B cell (primary cell): ENCODE results near the gene TMEM132D. TPM values are rescaled to one million over a fixed set of nuclear protein-coding genes. Genes with fewer than 3 reads are reported as not detected.

Experiments
- ATAC-seq: fragments of 200-7000 bp; cut with Tn5 transposase; one replicate; pipeline ENCODE4 v1.10.0; 2021; ENCODE audit warnings: low read depth, mild to moderate bottlenecking, moderate number of reproducible peaks, moderate library complexity
- CTCF ChIA-PET: fragments of 350-600 bp; sonication (Branson Sonifier 250); formaldehyde crosslinking; loops from one replicate; lab custom pipeline; 2021; ENCODE audit warnings: antibody characterized with exemption, inconsistent platforms; lab: Charles Lee
- POLR2A ChIA-PET: fragments of 350-600 bp; sonication (Branson Sonifier 250); formaldehyde crosslinking; loops from one replicate; lab custom pipeline; 2021; ENCODE audit warnings: antibody characterized with exemption; lab: Charles Lee
- DNase-seq: peaks from one replicate; pipeline ENCODE4 v3.0.0; 2013
- H2AFZ ChIP-seq: 2 replicates; pipeline ENCODE4 v1.6.1; 2012; ENCODE audit warnings: mild to moderate bottlenecking, low read depth, low read length; ENCODE audit not compliant: insufficient read depth, poor library complexity, severe bottlenecking
- H3K27ac ChIP-seq, 2 donors: 1 replicate in 1 of 2; 2 replicates in 1 of 2; pipeline ENCODE4 v1.5.1; 2012 to 2013; ENCODE audit warnings: low read length in 2 of 2, mild to moderate bottlenecking in 2 of 2, moderate library complexity in 1 of 2
- H3K27me3 ChIP-seq, 4 experiments: fragments of 200-600 bp in 1 of 4; sonication (generic) in 1 of 4; replicated peaks in 1 of 4; 1 replicate in 2 of 4; 2 replicates in 2 of 4; pipeline versions ENCODE4 v1.6.1 to v1.7.0; 2013 to 2016; ENCODE audit warnings: low read length in 3 of 4, mild to moderate bottlenecking in 2 of 4, mixed read lengths in 1 of 4, moderate library complexity in 1 of 4; ENCODE audit not compliant: insufficient read depth in 4 of 4, control insufficient read depth in 3 of 4; ENCODE audit errors: control extremely low read depth in 1 of 4
- H3K36me3 ChIP-seq, 2 experiments: replicated peaks in 1 of 2; 1 replicate in 1 of 2; 2 replicates in 1 of 2; pipeline versions ENCODE4 v1.6.1 to v1.7.1; 2013; ENCODE audit warnings: low read length in 1 of 2; ENCODE audit not compliant: insufficient read depth in 2 of 2, control insufficient read depth in 1 of 2; ENCODE audit errors: control extremely low read depth in 1 of 2, extremely low read depth in 1 of 2
- H3K4me1 ChIP-seq, 2 donors: fragments of 200-600 bp in 1 of 2; sonication (generic) in 1 of 2; 1 replicate in 1 of 2; 2 replicates in 1 of 2; pipeline versions ENCODE4 v1.5.1 to v1.6.1; 2013 to 2017; ENCODE audit warnings: low read length in 2 of 2; ENCODE audit not compliant: control insufficient read depth in 2 of 2, insufficient read depth in 2 of 2
- H3K4me2 ChIP-seq: replicated peaks from 2 replicates; pipeline ENCODE3; 2012; ENCODE audit warnings: mild to moderate bottlenecking, low read depth, low read length; ENCODE audit not compliant: poor library complexity, severe bottlenecking
- H3K4me3 ChIP-seq, 5 experiments: fragments of 200-600 bp in 1 of 5; sonication (generic) in 1 of 5; 1 replicate in 3 of 5; 2 replicates in 2 of 5; pipeline versions ENCODE4 v1.5.1 to v1.7.0; 2011 to 2016; ENCODE audit warnings: low read length in 4 of 5, mild to moderate bottlenecking in 4 of 5, low read depth in 2 of 5, control low read depth in 1 of 5, moderate library complexity in 1 of 5; ENCODE audit not compliant: insufficient read depth in 1 of 5; ENCODE audit errors: control extremely low read depth in 1 of 5, extremely low read depth in 1 of 5
- H3K79me2 ChIP-seq: fragments of 200-600 bp; sonication (generic); one replicate; pipeline ENCODE4 v1.6.0; 2016; ENCODE audit warnings: low read length; ENCODE audit not compliant: control insufficient read depth, insufficient read depth
- H3K9ac ChIP-seq: fragments of 200-600 bp; sonication (generic); 2 replicates; pipeline ENCODE4 v1.6.1; 2017; ENCODE audit warnings: mild to moderate bottlenecking, low read length, moderate library complexity
- H3K9me3 ChIP-seq, 3 donors: one replicate each; pipeline versions ENCODE4 v1.6.1 to v1.7.1; 2013; ENCODE audit warnings: low read length in 2 of 3; ENCODE audit not compliant: control insufficient read depth in 2 of 3, insufficient read depth in 1 of 3; ENCODE audit errors: control extremely low read depth in 1 of 3
- H4K20me1 ChIP-seq: 2 replicates; pipeline ENCODE4 v1.6.0; 2012; ENCODE audit warnings: mild to moderate bottlenecking, low read length; ENCODE audit not compliant: insufficient read depth, control insufficient read depth, poor library complexity, severe bottlenecking
- H3K27ac Mint-ChIP-seq: one replicate; pipeline ENCODE4 v1.8.0; 2021; ENCODE audit warnings: mixed read lengths
- H3K27me3 Mint-ChIP-seq: one replicate; pipeline ENCODE4 v1.8.0; 2021; ENCODE audit warnings: mixed read lengths
- H3K4me1 Mint-ChIP-seq: one replicate; pipeline ENCODE4 v1.8.0; 2021; ENCODE audit warnings: mixed read lengths
- H3K4me3 Mint-ChIP-seq: one replicate; pipeline ENCODE4 v1.8.0; 2021; ENCODE audit warnings: mixed read lengths
- H3K9me3 Mint-ChIP-seq: one replicate; pipeline ENCODE4 v1.8.0; 2022; ENCODE audit warnings: mixed read lengths; ENCODE audit not compliant: insufficient read depth
- CTCF ChIP-seq: fragments of 200-600 bp; IDR thresholded peaks from one replicate; pipeline ENCODE4 v1.8.0; 2022; ENCODE audit warnings: antibody characterized with exemption, mild to moderate bottlenecking
- EZH2 ChIP-seq: IDR thresholded peaks from 2 replicates; pipeline ENCODE4 v1.6.1; 2012; ENCODE audit warnings: borderline replicate concordance, low read depth, mild to moderate bottlenecking, moderate library complexity, low read length; ENCODE audit not compliant: insufficient read depth, poor library complexity, severe bottlenecking
- WGBS: methylation state at CpG from one replicate; pipeline ENCODE4 v1.1.5; 2013; ENCODE audit warnings: missing lambda C conversion rate; ENCODE audit not compliant: insufficient coverage; 5-methylcytosine and 5-hydroxymethylcytosine counted together
- intact Hi-C: fragments of 100-400 bp; cut with micrococcal nuclease; formaldehyde crosslinking; loops from one replicate; pipeline ENCODE4 v1.10.0; 2022
- polyA plus RNA-seq: library from polyadenylated mRNA; depleted of rRNA; stranded (reverse); fragments of >200 nt; gene quantifications from 2 replicates; pipeline ENCODE4 v1.2.3, GENCODE V29; 2012
- total RNA-seq, 2 donors: library from RNA; stranded (reverse); fragments of 120-200 nt in 1 of 2; gene quantifications; 1 replicate in 1 of 2; 2 replicates in 1 of 2; pipeline versions ENCODE4 v1.2.3 to v1.2.4, GENCODE V29; 2013 to 2022

The TMEM132D gene
- total and polyA plus RNA-seq, 2 donors (not counting 1 experiment from before 2014, with no cell fraction given): not detected

GRCh38 chr12:129825316-129825715 lies 78.5 kb downstream of the TMEM132D start:
- H3K27ac Mint-ChIP-seq: no peak overlapping the region
- WGBS: 78% methylated on average over 5 of the region's 9 CpGs
- Histone ChIP-seq H3K79me2 (no peaks in the 10 kb centered on the region), H3K27me3 (no peaks in the 10 kb centered on the region), H3K36me3 (no peaks in the 10 kb centered on the region), H2AFZ (no peak overlapping the region), H3K9me3 (peaks cover 0 to 15% (median 0%) of the 10 kb centered on the region in 3 donors), H3K4me1 (no peaks in the 10 kb centered on the region), H4K20me1 (no peaks in the 10 kb centered on the region), H3K4me2 (no peak overlapping the region), H3K4me3 (no peak overlapping the region), H3K27ac (no peak overlapping the region), H3K9ac (no peak overlapping the region)
- no peaks in the 10 kb centered on the region for H3K4me1 Mint-ChIP-seq
- H3K9me3 Mint-ChIP-seq: peaks cover 3% of the 10 kb centered on the region
- H3K27me3 Mint-ChIP-seq: no peaks in the 10 kb centered on the region
- ChIA-PET CTCF (no interaction called here), POLR2A (no interaction called here)
- ATAC-seq (no peak), DNase-seq (no peak)
- intact Hi-C loops: no loop called here
- no peak for TF ChIP-seq CTCF
- TF ChIP-seq EZH2: no peak
- H3K4me3 Mint-ChIP-seq: no peak overlapping the region

- Histone ChIP-seq H3K4me1 (no peaks in the 10 kb centered on the region), H4K20me1 (no peaks in the 10 kb centered on the region), H3K4me2 (no peak overlapping the region), H3K79me2 (no peaks in the 10 kb centered on the region), H3K36me3 (no peaks in the 10 kb centered on the region), H3K9me3 (peaks cover 0 to 23% (median 0%) of the 10 kb centered on the region in 3 donors), H3K4me3 (no peak overlapping the region), H3K27ac (no peak overlapping the region), H2AFZ (no peak overlapping the region), H3K9ac (no peak overlapping the region), H3K27me3 (no peaks in the 10 kb centered on the region)
- Mint-ChIP-seq H3K27ac (no peak overlapping the region), H3K4me1 (no peaks in the 10 kb centered on the region), H3K9me3 (no peaks in the 10 kb centered on the region), H3K4me3 (no peak overlapping the region), H3K27me3 (no peaks in the 10 kb centered on the region)
- ChIA-PET POLR2A (no interaction called here), CTCF (no interaction called here)
- ATAC-seq (no peak), DNase-seq (no peak)
- intact Hi-C loops: no loop called here
- no peak for TF ChIP-seq CTCF
- no peak for TF ChIP-seq EZH2
- WGBS: 89% methylated on average over 5 of the region's 5 CpGs
Observed at GRCh38 chr12:129821964-129822363, 81.9 kb downstream of the TMEM132D start.
